ENCODE measurements around the gene MYH7.

MYH7 gene

DNA sequence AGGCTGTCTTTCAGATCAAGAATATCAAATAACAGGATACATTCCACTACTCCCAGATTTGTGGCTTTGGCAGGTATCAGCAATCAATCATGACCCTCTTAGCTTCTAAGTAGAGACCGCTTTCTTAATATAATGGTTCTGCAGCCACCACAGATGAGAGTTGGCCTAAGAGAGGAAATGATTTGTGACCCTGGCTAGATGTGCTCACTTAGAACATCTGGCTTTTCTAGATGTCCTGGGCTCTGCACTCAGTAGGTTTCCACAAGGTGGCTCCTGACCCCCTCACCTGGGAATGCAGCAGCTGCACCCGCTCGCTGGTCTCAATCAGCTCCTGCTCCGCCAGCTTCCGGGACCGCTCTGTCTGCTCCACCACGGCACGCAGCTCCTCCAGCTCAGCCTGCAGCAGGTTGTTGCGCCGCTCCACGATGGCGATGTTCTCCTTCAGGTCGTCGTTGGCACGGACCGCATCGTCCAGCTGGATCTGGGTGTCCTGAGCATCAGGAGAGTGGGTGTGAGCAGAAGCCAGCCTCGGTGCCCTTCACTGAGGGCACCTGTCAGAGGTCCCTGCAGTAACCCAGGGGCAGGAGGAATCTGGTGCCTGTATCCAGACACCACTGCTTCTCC is 49.7 kb downstream of the MYH7 start:
- DNase-seq = no peak

DNA sequence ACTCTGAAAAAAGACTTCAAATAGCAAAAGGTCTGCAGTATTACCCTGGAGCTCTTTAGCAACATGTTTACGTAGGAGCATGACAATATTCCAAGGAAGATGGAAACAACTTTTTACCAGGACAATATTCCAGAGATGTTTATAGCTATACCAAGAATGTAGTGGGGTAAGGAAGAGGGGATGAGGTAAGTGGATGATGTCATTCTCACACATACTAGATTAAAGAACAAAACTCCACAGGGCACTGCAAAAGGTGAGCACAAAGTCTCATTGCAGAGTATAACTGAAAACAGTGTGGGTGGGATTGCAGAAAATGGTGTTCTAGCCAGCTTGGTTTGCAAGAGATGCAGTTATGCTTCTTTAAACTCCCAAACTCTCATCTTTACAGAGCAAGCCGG is 50.2 kb downstream of the MYH7 start:
- DNase-seq = no peak

DNA sequence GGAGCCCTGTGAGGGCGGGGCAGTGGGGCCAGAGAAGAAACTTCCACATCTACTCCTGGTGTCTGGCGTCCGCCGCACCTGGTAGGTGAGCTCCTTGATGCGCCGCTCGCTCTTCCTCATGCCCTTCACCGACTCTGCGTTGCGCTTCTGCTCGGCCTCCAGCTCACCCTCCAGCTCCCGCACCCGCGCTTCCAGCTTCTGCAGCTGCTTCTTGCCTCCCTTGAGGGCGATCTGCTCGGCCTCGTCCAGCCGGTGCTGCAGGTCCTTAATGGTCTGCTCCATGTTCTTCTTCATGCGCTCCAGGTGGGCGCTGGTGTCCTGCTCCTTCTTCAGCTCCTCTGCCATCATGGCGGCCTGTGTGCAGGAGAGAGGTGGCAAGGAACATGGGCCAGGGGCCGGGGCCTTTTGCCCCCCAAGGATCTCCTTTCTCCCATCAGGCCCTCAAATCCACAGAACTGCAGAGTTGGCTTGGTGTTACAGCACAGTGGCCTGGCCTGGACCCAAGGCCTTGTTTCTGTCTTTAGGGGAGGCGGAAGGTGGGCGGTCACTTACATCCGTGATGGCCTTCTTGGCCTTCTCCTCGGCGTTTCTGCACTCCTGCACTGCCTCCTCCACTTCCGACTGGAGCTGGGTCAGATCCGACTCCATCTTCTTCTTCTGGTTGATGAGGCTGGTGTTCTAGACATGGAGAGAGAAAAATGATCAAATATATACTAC is 50.9 kb downstream of the MYH7 start:
- no peak for DNase-seq

DNA sequence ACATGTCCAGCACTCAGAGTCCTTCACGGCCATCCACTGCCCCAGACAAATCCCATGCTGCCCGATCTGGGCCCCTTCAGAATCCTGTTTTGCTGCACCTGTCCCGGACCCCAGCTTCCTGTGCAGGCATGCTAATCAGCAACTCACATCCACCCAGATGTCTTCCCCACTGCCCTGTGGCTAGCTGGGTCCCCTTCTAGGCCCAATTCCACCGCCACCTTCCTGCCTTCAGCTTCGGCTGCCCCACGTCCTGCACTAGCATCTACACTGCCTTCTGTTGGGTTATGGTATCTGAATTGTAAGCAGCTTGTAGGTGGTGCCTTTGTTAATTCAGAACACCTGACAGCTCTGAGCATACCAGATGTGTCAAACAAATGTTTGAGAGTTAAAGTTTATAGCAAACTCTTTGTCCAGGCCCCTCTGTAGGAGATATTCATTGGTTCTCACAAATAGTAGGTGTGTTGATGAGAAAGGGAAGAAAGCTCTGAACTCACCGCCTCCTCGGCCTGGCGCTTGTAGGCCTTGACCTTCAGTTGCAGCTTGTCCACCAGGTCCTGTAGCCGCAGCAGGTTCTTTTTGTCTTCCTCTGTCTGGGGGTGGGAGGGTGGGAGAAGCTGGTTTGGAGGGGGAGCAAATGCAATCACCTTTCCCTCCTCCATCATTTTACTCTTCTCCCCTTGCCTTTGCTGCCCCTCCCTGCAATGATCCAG is 52.6 kb downstream of the MYH7 start:
- DNase-seq = no peak

DNA sequence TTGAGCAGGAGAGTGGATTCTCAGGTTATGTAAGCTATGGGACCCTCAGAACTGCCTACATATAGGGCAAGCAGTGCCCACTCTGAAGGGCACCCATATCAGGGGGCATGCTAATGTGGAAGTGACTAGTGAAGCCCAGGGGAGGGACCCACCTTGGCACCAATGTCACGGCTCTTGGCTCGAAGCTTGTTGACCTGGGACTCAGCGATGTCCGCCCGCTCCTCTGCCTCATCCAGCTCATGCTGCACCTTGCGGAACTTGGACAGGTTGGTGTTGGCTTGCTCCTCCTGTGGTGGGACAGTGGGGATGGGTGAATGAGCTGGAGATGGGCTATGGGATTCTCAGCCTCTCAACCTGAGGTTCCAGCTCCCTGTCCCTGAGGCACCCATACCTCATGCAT is 53.2 kb downstream of the MYH7 start:
- DNase-seq = no peak

DNA sequence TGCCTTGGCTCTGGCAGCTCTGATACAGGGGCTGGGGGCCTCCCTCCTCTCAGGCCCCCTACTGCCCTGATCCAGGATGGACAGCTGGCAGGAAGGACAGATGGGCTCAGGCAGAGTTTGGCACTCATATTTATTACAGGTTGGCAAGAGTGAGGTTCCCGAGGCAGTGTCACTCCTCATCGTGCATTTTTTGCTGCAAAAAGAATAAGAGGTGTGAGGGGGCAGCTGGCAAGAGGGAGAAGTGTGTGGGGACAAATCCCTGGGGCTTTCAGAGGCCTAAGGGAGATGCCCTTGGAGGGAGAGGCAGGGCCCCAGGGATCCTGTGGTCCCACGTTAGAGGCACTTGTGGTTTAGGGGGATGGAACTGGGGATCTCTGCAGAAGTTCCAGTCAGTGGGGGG is 53.6 kb downstream of the MYH7 start:
- DNase-seq = no peak

DNA sequence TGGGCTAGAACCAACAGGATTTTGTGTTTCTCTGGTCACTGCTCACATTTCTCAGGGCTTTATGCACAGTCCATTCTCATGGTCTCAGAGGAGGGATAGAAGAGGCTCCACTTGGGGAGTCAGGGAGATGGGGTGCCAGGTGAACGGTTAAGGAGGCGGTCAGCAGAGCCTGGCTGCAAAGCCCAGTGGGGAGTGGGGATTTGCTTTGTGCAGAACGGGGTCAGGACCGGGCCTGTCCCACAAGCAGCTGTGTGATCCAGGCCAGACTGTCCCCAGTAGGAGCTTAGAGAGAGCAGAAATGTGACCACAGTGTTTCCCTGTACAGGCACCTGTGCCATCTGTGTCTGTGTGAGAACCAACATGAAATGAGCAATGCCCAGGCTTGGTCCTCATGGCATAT is 54.5 kb downstream of the MYH7 start:
- DNase-seq = no peak

DNA sequence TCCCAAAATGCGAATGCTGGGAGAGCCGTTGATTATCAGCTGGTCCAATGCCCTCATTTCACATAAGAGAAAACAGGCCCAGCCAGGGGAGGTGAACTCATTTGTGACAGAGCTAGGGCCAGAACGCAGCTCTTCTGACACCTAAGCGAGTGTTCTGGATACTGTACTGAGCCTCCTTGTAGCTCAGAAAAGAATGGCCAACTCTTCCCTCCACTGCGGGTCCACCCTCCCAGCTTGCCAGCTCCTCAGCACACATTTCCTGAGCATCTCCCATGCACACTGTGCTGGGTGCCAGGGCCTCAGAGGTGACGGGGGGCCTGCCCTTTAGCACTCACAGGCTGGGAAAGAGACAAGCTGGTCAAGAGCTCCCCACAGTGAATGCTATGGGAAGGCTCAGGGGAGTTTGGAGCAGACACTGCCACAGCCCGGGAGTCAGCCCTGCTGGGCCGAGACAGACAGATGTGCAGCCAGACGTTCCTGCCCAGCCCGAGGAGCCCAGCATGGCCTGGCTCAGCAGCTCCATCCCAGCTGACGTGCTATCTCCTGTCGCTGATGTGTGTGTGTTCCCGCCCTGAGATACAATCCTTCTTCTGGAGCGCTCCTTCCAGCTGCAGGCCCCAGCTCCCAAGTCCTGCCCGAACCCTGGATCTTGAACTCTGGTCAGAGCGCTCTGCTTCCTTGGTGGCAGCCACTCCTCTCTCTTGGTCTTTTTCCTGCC is 55.1 kb downstream of the MYH7 start:
- DNase-seq = no peak

DNA sequence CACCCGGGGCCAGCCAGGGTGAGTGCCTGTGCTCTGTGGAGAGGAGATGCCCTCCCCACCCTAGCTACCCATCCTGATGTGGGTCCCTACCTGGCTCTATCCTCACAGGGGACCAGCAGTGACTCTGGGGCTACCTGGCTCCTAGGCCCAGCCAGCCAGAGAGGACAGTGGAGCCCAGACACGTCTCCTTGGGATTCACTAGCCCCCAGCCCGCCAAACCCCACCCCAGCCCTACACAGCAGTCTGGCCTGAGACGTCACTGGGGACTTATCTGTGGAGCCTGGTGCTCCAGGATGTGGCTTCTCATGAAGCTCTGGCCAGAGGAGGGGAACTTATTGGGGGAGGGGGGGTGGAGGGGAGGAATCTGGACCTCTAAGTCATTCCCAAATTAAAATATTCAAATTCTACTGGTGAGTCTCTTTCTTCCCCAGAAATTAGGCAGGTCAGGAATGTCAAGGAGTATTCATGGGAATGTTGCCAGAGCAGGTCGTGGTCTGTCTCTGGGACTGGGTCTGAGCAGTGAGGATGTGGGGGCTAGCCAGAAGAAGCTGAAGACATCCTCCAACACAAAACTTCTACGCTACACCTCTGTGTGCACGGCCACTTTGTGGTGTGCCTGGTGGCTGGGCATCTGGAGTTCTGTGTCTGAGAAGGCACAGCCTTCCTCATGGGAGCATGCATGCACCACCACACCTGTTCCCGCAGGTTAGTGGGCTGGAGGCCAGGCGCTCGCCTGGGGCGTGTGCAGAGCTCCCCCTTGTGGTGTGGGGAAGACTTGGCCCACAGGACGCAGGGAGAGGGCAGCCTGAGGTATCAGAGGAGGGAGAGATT is 55.9 kb downstream of the MYH7 start:
- DNase-seq = peak; percentile 3

DNA sequence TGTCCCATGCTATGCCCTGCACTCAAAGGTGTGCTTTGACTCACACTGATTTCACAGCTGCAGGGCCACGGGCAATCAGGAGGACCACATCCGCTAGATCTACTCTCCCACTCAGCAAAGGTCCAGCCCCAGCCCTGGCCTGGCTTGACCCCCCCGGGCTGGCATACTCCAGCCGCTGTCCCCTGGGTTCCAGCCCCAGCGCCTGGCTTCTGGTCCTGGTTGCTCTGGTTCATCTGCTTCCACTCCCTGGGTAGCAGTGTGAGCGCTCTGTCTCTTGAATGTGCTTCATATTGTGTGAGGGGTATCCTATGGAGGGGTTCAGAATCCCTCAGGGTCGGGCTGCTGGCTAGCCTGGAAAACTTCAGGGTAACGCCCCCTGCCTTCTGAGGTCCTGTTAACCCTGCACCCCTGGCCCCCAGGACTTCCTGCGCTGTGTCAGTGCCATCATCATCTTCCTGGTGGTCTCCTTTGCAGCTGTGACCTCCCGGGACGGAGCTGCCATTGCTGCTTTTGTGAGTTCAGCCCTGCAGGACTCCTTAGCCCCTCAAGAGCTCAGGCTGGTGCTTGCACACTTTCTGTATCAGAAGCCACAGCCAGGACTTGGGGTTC is 56.7 kb downstream of the MYH7 start:
- no peak for DNase-seq

DNA sequence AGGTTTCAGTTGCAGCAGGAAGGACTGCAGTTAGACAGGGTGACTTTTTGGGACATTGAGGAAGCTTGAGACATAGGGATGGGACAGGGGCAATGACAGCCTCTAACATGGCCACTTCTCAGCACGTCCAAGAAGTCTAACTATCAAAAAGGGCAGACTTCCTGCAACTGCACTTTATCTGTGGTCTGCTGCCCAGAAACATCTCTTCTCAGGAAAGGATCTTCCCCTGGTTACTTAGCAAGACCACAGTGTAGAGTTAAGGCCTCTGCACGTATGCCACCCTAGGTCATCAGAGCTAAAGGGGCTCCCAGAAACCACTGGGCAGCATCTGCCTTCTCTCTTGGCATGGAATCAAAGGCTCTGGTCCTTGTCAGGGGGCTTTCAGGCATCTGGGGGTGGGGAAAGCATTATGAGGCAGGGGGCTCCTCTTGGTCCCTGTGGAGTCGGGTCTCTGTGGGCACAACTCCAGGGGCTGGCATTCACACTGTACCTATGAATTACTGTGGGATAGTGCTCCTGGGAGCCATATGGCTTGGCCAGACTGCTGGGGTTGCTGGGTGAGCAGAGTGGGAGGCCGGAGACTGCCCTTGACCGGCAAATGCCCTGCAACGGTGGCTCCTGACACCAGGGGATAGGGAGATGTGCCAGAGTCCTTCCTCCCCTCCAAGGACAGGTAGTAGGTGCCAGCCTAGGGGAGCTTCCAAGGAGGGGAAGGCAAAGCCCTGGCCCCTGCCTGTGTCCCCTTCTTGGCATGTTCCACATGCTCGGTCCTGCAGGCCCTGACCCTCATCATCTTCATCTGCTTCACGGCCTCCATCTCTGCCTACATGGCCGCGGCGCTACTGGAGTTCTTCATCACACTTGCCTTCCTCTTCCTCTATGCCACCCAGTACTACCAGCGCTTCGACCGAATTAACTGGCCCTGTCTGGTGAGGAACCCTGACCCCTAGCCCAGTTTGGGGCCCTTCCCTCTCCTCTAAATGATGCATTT is 57.6 kb downstream of the MYH7 start:
- no peak for DNase-seq

DNA sequence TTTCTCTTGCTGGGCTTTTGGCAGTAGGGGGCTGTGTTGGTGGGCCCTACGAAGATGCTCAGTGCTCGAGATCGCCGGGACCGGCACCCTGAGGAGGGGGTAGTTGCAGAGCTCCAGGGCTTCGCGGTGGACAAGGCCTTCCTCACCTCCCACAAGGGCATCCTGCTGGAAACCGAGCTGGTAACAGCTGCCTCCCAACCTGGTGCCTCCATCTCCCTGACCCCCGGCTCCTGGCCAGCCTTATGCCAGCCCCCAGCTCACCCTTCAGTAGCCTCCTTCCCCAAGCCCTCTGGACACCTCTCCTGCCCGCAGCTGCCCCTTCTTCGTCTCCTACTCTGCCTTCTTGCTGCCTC is 58.3 kb downstream of the MYH7 start:
- no peak for DNase-seq

DNA sequence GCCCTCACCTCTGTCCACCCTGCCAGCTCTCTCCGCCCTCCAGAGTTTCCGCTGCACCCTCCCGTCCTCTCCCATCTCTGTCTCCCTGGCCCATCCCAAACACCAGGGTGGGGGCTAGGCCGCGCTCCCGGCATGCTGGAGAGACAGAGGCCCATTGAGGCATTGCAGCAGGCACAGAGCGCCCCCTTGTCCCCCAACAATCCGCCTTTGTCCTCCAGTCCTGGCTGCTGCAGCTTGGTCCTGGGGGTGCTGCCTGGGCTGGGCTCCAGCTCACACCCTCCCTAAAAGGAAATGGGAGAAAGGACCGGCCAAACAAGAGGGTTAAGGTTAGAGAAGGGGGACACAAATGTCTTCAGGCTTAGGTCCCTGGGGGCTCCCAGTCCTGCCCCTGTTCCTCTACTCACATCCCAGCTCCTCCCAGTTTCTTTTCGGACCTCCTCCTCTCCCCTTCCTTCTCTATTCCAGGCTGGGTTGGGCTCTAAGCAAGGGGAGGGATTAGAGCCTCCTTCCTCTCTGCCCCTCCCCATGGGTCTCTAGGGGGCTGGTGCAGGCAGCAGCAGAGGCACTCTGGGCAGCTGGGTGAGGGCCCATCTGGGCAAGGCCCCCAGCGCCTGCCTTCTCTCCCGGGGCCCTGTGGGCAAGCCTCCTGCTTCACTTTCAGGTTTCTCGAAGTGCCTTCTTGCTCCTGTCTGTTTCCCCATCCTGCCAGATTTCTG is 58.8 kb downstream of the MYH7 start, which contains the start of gene CMTM5:
Gene CMTM5 (plus strand): TSS at position 565 of the 716 bp plus-strand sequence. CDS start 206 bp downstream, outside the sequence.
- DNase-seq = peak; percentile 70

DNA sequence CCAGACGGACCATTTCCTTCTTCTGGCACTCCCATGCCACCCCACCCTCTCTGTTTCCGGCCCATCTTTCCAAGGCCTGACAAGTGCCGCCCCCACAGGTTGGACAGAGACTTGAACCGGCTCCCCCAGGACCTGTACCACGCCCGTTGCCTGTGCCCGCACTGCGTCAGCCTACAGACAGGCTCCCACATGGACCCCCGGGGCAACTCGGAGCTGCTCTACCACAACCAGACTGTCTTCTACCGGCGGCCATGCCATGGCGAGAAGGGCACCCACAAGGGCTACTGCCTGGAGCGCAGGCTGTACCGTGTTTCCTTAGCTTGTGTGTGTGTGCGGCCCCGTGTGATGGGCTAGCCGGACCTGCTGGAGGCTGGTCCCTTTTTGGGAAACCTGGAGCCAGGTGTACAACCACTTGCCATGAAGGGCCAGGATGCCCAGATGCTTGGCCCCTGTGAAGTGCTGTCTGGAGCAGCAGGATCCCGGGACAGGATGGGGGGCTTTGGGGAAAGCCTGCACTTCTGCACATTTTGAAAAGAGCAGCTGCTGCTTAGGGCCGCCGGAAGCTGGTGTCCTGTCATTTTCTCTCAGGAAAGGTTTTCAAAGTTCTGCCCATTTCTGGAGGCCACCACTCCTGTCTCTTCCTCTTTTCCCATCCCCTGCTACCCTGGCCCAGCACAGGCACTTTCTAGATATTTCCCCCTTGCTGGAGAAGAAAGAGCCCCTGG is 59.8 kb downstream of the MYH7 start:
- no peak for DNase-seq

DNA sequence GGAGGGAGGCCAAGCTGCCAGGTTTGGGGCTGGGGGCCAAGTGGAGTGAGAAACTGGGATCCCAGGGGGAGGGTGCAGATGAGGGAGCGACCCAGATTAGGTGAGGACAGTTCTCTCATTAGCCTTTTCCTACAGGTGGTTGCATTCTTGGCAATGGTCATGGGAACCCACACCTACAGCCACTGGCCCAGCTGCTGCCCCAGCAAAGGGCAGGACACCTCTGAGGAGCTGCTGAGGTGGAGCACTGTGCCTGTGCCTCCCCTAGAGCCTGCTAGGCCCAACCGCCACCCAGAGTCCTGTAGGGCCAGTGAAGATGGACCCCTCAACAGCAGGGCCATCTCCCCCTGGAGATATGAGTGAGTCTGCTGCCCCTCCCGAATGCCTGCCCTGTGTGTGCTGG is 62.4 kb downstream of the MYH7 start:
- no peak for DNase-seq

DNA sequence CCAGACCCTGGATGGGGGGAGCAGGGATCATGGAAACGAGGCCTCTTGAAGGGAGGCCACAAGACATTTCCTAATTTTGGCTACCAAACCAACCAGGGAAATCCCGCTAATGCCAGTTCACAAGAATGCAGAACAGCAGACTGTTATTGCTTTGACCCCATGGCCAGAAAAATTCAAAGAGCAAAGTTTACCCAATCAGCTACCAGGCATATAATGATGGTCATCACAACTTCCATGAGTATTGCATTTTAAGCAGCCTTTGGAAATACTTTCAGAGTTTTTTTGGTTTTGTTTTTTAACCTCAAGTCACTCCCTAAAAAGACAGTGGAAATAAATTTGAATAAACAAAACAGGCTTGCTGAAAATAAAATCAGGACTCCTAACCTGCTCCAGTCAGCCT is 63.0 kb downstream of the MYH7 start, which contains the start of gene IL25:
Gene IL25 (plus strand): TSS at position 301 of the 400 bp plus-strand sequence.
- DNase-seq = no peak

DNA sequence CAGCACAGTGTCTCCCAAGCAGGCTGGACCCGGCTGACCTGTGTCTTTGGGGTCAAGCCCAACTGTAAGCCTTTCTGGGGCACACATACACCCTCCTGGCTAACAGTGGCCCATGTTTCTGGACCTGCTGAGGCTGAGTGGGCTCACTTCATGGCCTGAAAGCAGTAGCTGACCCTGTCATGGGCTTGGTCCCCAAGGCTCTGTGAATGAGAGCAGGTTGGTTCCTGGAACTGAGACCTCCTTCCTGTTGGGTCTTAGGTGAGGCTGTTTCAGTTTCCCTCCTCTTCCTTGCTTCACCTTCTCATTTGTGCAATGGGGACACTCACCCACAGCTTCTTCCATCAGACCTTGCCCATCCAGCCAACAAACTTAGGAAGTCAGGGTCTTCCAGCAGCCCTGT is 63.6 kb downstream of the MYH7 start:
- no peak for DNase-seq

DNA sequence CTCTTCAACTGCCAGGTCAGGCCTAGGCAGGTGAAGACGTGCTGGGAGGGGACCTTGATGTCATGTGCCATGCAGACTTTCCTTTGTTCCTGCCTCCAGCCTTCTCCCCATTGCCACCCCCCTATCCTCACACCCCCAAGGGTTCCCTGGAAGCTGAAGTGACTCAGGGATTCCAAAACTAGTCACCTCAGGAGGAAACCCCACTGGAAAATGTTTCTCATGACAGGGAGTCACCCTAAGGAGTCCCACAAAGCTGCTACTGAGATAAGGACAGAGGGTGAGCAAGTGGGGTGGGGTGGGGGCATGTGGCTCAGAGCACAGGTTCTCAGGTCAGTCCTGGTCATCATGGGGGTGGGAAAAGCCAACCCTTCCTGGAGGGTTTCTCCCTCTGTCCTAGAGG is 65.2 kb downstream of the MYH7 start:
- DNase-seq = no peak

DNA sequence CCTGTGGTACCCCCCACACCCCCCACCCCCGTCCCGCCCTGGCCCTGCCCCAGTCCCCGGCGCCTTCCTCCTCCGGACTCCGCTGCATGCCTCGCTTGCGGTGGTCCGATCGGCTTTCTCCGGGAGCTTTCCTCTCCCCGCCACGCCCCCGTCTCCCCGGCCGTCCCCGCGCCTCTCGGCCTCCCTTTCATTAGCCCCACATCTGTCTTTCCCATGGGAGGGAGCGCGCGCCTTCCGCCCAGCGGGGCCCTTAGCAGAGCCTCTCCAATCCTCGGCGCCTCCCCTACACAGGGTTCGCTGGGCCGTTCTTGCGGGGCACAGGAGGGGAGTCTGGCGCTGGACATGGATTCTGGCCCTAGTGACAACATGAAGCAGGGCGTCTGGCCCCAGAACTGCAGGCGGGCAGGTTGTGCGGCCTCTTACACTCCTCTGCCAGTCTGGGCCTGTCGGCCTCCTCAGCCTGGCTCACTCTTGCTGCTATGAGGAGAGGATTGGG is 69.0 kb downstream of the MYH7 start:
- DNase-seq = peak; percentile 68

Measured in NCI-H524 treated with DMSO at 0.1 percent for 48 hours (cell line).